Gastrocnemius medialis (tissue), 4 donors: ENCODE data around the gene TMEM252. TPM values are rescaled to one million over a fixed set of nuclear protein-coding genes. Genes with fewer than 3 reads are reported as not detected.

Experiments
- ATAC-seq, 2 donors: fragments of 150-250 bp; one replicate each; pipeline ENCODE4 v1.9.1; 2016
- DNase-seq, 2 donors: peaks; one replicate each; pipeline ENCODE4 v3.0.0-alpha.2; 2019
- H3K27ac ChIP-seq, 4 donors: fragments of 200-600 bp; sonication (generic); 1 replicate in 1 of 4; 2 replicates in 3 of 4; pipeline ENCODE4 v1.5.1; 2016 to 2018; ENCODE audit warnings: mild to moderate bottlenecking in 2 of 4, moderate library complexity in 1 of 4
- H3K27me3 ChIP-seq, 3 donors: fragments of 200-600 bp; sonication (generic) in 2 of 3; 1 replicate in 1 of 3; 2 replicates in 2 of 3; pipeline versions ENCODE4 v1.5.1 to v1.6.0; 2016 to 2019; ENCODE audit warnings: mild to moderate bottlenecking in 1 of 3, moderate library complexity in 1 of 3
- H3K36me3 ChIP-seq, 2 donors: fragments of 200-600 bp; sonication (generic) in 1 of 2; one replicate each; pipeline ENCODE4 v1.5.1; 2017 to 2018
- H3K4me1 ChIP-seq, 2 donors: fragments of 200-600 bp; sonication (generic) in 1 of 2; one replicate each; pipeline ENCODE4 v1.5.1; 2016 to 2017; ENCODE audit warnings: mild to moderate bottlenecking in 2 of 2
- H3K4me3 ChIP-seq, 4 donors: fragments of 200-600 bp; sonication (generic) in 3 of 4; 1 replicate in 1 of 4; 2 replicates in 3 of 4; pipeline ENCODE4 v1.5.1; 2016 to 2019; ENCODE audit warnings: mild to moderate bottlenecking in 2 of 4
- H3K9me3 ChIP-seq, 3 donors: fragments of 200-600 bp; sonication (generic) in 2 of 3; 1 replicate in 1 of 3; 2 replicates in 2 of 3; pipeline ENCODE4 v1.5.1; 2016 to 2019
- POLR2A ChIP-seq, 2 donors: fragments of 450-650 bp; IDR thresholded peaks; one replicate each; pipeline ENCODE4 v1.6.1; 2017; ENCODE audit warnings: antibody characterized with exemption in 2 of 2, mild to moderate bottlenecking in 2 of 2, moderate library complexity in 2 of 2
- in situ Hi-C, 4 donors: fragments of 200-750 bp; cut with MboI; loops; one replicate each; pipeline versions ENCODE4 v1.15.0 to v1.8.0; 2017; ENCODE audit warnings: low sequenced_read_pairs in 4 of 4
- intact Hi-C: fragments of 100-400 bp; cut with DNase I; formaldehyde crosslinking; loops from one replicate; pipeline ENCODE4 v1.15.1; 2023; ENCODE audit warnings: low total_unique reads
- total RNA-seq, 4 donors: library from RNA; depleted of rRNA; stranded (reverse); fragments of >200 nt; gene quantifications; one replicate each; pipeline versions ENCODE4 v1.1.0 to v1.2.3, GENCODE V29; 2016
- TF ChIP-seq, protein P1 (sequence below), 5 experiments: fragments of 450-650 bp in 3 of 5; fragments of 200-600 bp in 2 of 5; sonication (generic) in 2 of 5; IDR thresholded peaks in 4 of 5; conservative IDR thresholded peaks in 1 of 5; 1 replicate in 4 of 5; 2 replicates in 1 of 5; pipeline ENCODE4 v1.5.1; 2016 to 2019; ENCODE audit warnings: antibody characterized with exemption in 5 of 5, mild to moderate bottlenecking in 3 of 5, moderate library complexity in 3 of 5

Gene TMEM252
- total RNA-seq, 4 donors from 2014 or later = not detected

GRCh38 chr9:68546596-68547390 lies 6.1 kb upstream of the TMEM252 start:
- DNase-seq (no peak), ATAC-seq (peak; percentile 73 to 74)
- H3K9me3 ChIP-seq = no peaks in the 10 kb centered on the region
- no peaks in the 10 kb centered on the region for H3K36me3 ChIP-seq
- in situ Hi-C loops (no loop called here), intact Hi-C loops (no loop called here)
- no peak overlapping the region for H3K4me3 ChIP-seq
- H3K4me1 ChIP-seq = peaks cover 0 to 3% of the 10 kb centered on the region in 2 donors
- H3K27me3 ChIP-seq = no peaks in the 10 kb centered on the region
- peak overlapping the region in 3 of 4 donors; percentile 29 to 57 (median 30) for H3K27ac ChIP-seq
- no peak for TF ChIP-seq POLR2A (IDR thresholded peaks at IDR 0.05)
- TF ChIP-seq, protein P1, sequence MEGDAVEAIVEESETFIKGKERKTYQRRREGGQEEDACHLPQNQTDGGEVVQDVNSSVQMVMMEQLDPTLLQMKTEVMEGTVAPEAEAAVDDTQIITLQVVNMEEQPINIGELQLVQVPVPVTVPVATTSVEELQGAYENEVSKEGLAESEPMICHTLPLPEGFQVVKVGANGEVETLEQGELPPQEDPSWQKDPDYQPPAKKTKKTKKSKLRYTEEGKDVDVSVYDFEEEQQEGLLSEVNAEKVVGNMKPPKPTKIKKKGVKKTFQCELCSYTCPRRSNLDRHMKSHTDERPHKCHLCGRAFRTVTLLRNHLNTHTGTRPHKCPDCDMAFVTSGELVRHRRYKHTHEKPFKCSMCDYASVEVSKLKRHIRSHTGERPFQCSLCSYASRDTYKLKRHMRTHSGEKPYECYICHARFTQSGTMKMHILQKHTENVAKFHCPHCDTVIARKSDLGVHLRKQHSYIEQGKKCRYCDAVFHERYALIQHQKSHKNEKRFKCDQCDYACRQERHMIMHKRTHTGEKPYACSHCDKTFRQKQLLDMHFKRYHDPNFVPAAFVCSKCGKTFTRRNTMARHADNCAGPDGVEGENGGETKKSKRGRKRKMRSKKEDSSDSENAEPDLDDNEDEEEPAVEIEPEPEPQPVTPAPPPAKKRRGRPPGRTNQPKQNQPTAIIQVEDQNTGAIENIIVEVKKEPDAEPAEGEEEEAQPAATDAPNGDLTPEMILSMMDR (IDR thresholded peaks at IDR 0.05 in 4 of 5, conservative IDR thresholded peaks at IDR 0.05 in 1 of 5) = no peak

DNA sequence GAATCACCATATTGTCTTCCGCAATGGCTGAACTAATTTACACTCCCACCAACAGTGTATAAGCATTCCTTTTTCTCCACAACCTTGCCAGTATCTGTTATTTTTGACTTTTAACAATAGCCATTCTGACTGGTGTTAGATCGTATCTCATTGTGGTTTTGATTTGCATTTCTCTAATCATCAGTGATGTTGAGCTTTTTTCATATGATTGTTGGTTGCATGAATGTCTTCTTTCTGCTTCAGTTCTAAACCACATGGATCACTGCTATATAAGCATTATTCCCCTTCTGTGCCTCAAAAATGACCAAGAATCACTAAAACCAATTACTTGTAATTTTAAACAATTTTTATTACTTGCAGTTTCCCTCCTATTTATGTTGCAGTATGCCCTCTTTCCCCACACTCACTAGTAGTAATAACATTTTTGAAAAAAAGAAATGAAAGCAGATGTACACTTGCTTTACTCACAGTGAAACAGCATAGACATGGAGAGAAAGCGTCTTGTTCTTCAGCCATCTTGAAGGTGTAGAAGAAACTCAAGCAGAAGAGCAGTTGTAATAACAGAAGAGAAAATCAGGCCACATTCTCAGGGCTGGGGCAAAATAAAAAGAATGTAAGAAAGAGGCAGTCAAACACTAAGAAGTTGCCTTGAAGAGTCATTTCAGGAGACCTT lies 4.5 kb upstream of the TMEM252 start:
- Histone ChIP-seq H3K4me1 (peaks cover 0 to 3% of the 10 kb centered on the region in 2 donors), H3K9me3 (no peaks in the 10 kb centered on the region), H3K36me3 (no peaks in the 10 kb centered on the region), H3K27ac (no peak overlapping the region), H3K4me3 (no peak overlapping the region), H3K27me3 (no peaks in the 10 kb centered on the region)
- in situ Hi-C loops (no loop called here), intact Hi-C loops (no loop called here)
- ATAC-seq = no peak
- DNase-seq = no peak
- no peak for TF ChIP-seq POLR2A (IDR thresholded peaks at IDR 0.05)
- TF ChIP-seq, protein P1 (IDR thresholded peaks at IDR 0.05 in 4 of 5, conservative IDR thresholded peaks at IDR 0.05 in 1 of 5) = no peak

GRCh38 chr9:68541568-68541967 lies 885 bp upstream of the TMEM252 start:
- no peak for TF ChIP-seq POLR2A (IDR thresholded peaks at IDR 0.05)
- TF ChIP-seq, protein P1 (IDR thresholded peaks at IDR 0.05 in 4 of 5, conservative IDR thresholded peaks at IDR 0.05 in 1 of 5) = no peak

GRCh38 chr9:68538200-68538599 lies 2.5 kb downstream of the TMEM252 start:
- ATAC-seq = peak; percentile 98 to 99
- H3K4me3 ChIP-seq = no peak overlapping the region

More at GRCh38 chr9:68541568-68541967, 885 bp upstream of the TMEM252 start:
- no peak overlapping the region for H3K27ac ChIP-seq
- peaks cover 9 to 10% of the 10 kb centered on the region in 2 donors for H3K4me1 ChIP-seq
- no peaks in the 10 kb centered on the region for H3K9me3 ChIP-seq
- intact Hi-C loops (no loop called here), in situ Hi-C loops (no loop called here)
- H3K27me3 ChIP-seq = no peaks in the 10 kb centered on the region
- no peak for DNase-seq
- no peak for ATAC-seq
- H3K36me3 ChIP-seq = no peaks in the 10 kb centered on the region
- H3K4me3 ChIP-seq = no peak overlapping the region

More at GRCh38 chr9:68538200-68538599, 2.5 kb downstream of the TMEM252 start:
- intact Hi-C loops = no loop called here
- peak; percentile 86 to 87 for DNase-seq
- Histone ChIP-seq H3K36me3 (no peaks in the 10 kb centered on the region), H3K27me3 (no peaks in the 10 kb centered on the region), H3K4me1 (peaks cover 9 to 10% of the 10 kb centered on the region in 2 donors), H3K9me3 (no peaks in the 10 kb centered on the region), H3K27ac (peak overlapping the region; percentile 79 to 85 (median 82))
- TF ChIP-seq POLR2A (IDR thresholded peaks at IDR 0.05) = no peak
- TF ChIP-seq, protein P1 (IDR thresholded peaks at IDR 0.05 in 4 of 5, conservative IDR thresholded peaks at IDR 0.05 in 1 of 5) = no peak
- in situ Hi-C loops = no loop called here
